Measurements from ENCODE around the gene PTPN11.
A peak's percentile ranks its signal among the peaks of the same experiment; 100 is the strongest.
"Not testable (repeated sequence)": the region's sequence is repeated elsewhere in the genome, so short reads cannot be mapped to it uniquely, and the experiment has no call there.

The PTPN11 gene

GRCh38 chr12:112447106-112447505 is 28.4 kb downstream of the PTPN11 start:
- no peak for DNase-seq

GRCh38 chr12:112448165-112448564 is 29.4 kb downstream of the PTPN11 start:
- DNase-seq, result not testable (repeated sequence)

- DNase-seq, result peak in 3 of 56 donors; percentile 7 to 38 (median 9)
Measured at GRCh38 chr12:112450725-112451124, 32.0 kb downstream of the PTPN11 start.

- DNase-seq, result peak in 31 of 56 donors; percentile 1 to 72 (median 19)
Measured at GRCh38 chr12:112456029-112456428, 37.3 kb downstream of the PTPN11 start.

GRCh38 chr12:112457142-112457541 is 38.4 kb downstream of the PTPN11 start:
- not testable (repeated sequence) for DNase-seq

- DNase-seq, result no peak
Measured at GRCh38 chr12:112458330-112458729, 39.6 kb downstream of the PTPN11 start.

- no peak for DNase-seq
Measured at GRCh38 chr12:112458751-112459150, 40.0 kb downstream of the PTPN11 start.

GRCh38 chr12:112463478-112463877 is 44.7 kb downstream of the PTPN11 start:
- DNase-seq, result no peak

- DNase-seq, result no peak
Measured at GRCh38 chr12:112464605-112465004, 45.9 kb downstream of the PTPN11 start.

- no peak for DNase-seq
Measured at GRCh38 chr12:112466011-112466422, 47.3 kb downstream of the PTPN11 start.

GRCh38 chr12:112466835-112467234 is 48.1 kb downstream of the PTPN11 start:
- no peak for DNase-seq

- no peak for DNase-seq
Measured at GRCh38 chr12:112468046-112468445, 49.3 kb downstream of the PTPN11 start.

GRCh38 chr12:112473056-112473455 is 54.3 kb downstream of the PTPN11 start:
- DNase-seq, result no peak

GRCh38 chr12:112479413-112479812 is 60.7 kb downstream of the PTPN11 start:
- no peak for DNase-seq

GRCh38 chr12:112480931-112481330 is 62.2 kb downstream of the PTPN11 start:
- peak in 11 of 56 donors; percentile 6 to 31 (median 22) for DNase-seq

GRCh38 chr12:112482733-112483132 is 64.0 kb downstream of the PTPN11 start:
- DNase-seq, result peak in 28 of 56 donors; percentile 7 to 78 (median 33)

GRCh38 chr12:112486361-112486760 is 67.6 kb downstream of the PTPN11 start:
- no peak for DNase-seq

GRCh38 chr12:112488257-112488876 is 69.6 kb downstream of the PTPN11 start:
- peak in 18 of 56 donors; percentile 3 to 58 (median 30) for DNase-seq

GRCh38 chr12:112489456-112489855 is 70.7 kb downstream of the PTPN11 start:
- peak in 1 of 56 donors; percentile 4 for DNase-seq

- no peak for DNase-seq
Measured at GRCh38 chr12:112496496-112496895, 77.7 kb downstream of the PTPN11 start.

- no peak for DNase-seq
Measured at GRCh38 chr12:112498580-112498979, 79.8 kb downstream of the PTPN11 start.

- DNase-seq, result no peak
Measured at GRCh38 chr12:112503512-112503911, 84.8 kb downstream of the PTPN11 start.

- no peak for DNase-seq
Measured at GRCh38 chr12:112506513-112507166, 87.9 kb downstream of the PTPN11 start.
